Measurements from ENCODE around the gene PAK4.
"Not testable (repeated sequence)": the region's sequence is repeated elsewhere in the genome, so short reads cannot be mapped to it uniquely, and the experiment has no call there.

The PAK4 gene

DNA sequence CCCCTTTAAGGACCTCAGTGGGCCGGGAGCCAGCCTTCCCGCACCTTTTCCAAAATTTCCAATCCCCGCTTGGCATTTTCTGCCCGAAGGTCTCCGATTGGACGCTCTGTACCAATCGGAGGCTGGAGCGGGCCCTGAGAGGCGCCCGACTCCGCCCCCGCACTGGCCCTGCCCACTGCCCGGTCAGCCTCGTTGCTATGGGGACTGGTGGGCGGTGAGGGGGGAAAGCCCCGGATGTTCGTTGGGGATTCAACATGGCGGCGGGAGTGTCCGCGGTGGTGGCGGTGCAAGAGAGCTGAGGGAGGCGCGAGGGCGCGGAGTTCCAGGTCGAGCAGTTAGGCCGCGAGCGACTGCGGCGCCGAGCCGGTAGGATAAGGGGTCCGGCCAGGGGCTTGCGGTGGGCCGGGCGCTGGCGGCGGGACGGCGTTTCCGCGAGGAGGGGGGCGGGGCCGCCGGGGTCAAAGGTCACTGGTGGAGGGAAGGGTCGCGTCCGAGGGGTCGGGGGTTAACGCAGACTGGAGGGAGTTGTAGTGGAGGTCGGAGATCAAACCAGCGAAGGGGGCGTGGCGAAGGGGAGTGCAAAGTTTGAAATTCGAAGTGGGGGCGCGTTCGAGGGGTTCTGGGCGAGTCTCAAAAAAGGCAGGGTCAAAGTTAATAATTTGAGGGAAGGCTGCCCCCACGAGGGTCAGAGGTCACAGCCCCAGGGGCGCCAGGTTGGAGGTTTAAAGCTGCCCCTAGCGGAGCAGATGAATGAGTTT lies at the start of gene PAK4:
Gene PAK4 (plus strand): TSS at position 233 of the 758 bp plus-strand sequence. CDS start 43,768 bp downstream, outside the sequence.
- DNase-seq: peak; percentile 98

DNA sequence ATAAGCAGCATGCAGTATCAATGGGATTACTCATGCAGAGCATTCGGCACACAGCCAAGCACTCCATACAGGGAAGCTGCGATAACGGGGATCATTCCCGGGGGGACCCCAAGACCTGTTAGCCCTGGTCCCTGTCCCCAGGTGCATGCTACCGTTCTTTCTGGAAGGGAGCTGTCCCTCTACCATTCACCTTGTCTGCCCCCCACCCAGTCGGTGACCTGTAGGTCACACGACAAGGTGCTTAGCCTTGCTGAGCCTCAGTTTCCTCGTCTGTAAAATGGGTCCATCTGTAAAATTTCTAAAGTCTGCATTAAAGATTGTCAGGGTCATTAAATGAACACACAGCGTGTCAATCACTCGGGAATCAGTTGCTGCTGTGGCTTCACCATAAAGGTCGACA lies 48.3 kb upstream of the PAK4 start:
- DNase-seq: no peak

DNA sequence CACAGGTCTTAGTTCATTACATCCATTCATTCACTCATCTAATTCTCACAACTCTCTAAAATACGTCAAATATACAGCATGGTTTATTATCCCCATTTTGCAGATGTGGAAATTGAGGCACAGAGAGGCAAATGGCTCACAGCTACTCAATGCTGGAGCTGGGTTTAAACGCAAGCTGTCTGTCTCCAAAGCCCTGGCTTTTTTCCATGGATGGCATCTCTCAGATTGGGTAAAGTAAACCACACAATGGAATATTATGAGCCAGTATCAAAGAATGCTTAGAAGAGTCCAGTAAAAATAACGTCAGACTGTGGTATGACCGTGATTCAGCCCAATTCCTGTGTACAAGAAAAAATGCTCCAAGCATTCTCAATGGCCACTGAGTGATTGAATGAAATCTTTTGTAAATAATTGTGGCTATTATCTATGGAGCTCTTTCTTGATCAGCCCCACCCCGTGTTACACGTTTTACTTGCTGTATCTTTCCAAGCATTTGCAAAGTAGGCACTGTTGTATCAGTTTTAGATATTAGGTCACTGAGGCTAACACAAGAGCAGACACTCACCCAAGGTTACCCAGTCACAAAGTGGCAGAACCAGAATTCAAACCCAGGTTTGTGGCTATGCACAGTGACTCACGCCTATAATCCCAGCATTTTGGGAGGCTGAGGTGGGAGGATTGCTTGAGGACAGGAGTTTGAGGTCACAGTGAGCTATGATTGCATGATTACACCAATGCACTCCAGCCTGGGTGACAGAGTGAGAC lies 47.0 kb upstream of the PAK4 start:
- DNase-seq: no peak

DNA sequence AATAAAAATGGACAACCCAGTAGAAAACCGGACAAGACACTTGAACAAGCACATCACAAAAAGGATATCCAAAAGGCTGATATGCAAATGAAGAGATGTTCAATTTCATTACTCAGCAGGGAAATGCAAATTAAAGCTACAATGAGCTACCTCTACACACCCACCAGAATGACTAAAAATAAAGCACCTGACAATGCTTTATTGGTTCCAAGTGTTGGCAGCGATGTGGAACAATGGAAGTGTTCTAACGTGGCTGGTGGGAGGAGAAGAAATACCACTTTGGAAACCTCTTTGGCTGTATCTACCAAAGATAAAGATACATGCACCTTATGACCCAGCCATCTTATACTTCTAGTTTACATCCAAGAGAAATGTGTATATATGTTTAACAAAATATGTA lies 45.2 kb upstream of the PAK4 start:
- no peak for DNase-seq

DNA sequence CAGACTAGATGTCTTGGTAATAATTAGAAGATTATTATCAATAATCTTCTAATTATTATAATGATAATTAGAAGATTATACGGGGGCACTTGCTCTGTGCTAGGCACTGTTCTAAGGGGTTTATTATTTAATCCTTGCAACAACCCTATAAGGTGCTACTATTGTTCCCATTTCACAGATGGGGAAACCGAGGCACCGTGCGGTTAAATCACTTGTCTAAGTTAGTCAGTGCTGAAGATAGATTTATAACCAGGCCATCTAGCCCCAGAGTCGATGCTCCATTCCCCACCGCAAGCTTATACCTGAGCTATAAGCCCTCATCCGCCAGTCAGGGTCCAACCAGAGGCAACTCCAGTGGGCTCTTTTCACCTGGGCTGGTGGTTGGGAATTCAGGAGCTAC lies 43.4 kb upstream of the PAK4 start:
- no peak for DNase-seq

DNA sequence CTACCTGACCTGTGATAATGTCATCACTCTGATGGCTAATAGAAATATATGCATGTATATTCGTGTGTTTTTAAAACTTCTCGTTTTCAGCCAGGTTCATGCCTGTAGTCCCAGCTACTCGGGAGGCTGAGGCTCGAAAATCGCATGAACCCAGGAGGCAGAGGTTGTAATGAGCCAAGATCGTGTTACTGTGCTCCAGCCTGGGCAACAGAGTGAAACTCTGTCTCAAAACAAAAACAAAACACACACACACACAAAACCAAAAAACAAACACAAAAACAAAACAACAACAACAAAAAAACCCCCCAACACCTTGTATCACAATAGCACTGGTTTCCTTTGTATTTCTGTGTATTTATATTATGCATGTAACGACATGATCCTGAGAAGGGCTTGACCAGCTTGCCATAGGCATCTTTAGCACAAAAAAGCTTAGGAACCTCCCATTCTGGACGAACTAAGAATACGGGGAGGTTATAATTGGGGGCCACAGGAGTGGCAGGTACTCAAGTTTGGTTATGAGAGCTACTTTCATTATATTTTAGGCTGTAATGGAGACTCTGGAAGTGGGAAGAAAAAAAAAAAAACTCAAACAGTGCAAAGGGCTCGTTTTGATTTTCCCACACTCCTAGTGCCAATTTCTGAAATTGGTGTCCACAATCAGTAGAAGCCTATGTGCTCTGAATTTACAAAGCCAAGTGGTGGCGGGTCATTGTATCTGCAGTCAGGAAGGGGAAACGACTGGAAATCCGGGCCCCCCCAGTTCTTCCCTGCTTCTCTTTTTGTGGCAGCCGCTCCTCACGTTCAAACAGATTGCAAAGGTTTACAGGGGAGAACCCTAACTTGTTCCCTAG lies 42.6 kb upstream of the PAK4 start:
- no peak for DNase-seq

DNA sequence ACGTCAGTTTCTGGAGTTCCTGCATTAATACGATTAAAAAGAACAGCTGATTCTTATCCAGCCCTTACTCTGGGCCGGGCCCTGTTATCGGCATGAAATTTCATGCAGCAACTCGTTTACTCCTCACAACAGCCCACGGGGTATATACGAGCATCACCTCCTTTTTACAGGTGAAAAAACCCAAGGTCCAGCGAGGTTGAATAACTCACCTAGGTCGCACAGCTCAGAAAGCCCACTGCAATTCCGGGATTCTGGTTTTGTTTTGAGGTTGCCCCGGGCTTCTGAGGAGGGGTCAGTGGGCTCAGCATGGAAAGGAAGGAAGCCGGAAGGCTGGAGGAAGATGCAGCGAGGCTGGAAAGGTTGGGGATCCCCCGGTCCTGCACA lies 42.0 kb upstream of the PAK4 start:
- DNase-seq: no peak

DNA sequence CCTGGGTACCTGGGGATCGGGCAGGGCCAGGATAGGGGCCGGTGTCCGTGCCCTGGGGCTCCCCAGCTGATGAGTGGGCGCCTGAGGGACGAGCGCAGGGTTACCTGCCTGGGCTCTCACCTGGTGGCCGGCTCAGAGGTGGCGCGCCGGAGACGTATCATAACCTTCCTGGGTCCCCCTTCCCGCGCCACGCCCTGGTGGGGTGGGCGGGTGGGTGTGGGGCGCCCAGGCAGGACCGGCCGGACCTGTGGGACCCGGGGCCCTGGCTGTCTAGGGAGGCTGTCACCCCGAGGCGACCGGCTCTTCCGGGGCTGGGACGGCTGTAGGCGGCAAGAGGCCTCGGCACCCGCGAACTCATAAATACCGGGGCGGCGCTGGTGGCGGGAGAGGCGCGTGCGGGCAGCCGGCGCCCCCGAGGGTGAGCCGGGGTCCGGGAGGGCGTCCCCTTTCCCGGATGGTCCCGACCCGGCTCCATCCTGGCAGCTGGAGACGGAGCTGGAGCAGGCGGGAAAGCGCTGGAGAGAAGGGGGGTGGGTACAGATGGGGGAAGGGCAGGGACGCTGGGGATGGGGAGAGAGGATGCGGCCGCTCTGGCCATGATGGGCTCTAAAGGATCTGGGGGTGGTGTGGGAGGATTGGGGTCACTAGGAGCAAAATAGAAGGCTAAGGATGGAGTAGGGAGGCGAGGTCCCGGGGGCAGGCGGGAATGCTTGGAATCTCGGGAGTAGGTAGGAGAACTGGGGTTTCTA lies 41.4 kb upstream of the PAK4 start, which contains the start of gene ACP7:
Gene ACP7 (plus strand): TSS at position 386 of the 749 bp plus-strand sequence. CDS start 902 bp downstream, outside the sequence.
- peak; percentile 46 for DNase-seq

DNA sequence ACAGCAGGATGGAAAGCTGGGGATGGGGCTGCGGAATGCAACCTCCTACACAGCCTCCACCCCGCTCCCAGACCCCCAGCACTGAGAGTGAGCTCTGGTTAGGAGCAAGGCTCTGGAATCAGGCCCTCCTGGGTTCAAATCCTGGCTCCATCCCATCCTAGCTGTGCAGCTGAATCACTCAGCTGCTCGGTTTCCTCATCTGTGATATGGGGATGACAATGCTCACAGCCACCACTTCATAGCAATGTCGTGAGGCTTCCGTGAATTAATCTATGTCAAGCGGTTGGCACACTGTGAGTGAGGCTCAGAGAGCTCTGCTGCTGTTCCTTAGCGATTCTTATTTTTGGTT lies 40.9 kb upstream of the PAK4 start:
- DNase-seq: no peak

DNA sequence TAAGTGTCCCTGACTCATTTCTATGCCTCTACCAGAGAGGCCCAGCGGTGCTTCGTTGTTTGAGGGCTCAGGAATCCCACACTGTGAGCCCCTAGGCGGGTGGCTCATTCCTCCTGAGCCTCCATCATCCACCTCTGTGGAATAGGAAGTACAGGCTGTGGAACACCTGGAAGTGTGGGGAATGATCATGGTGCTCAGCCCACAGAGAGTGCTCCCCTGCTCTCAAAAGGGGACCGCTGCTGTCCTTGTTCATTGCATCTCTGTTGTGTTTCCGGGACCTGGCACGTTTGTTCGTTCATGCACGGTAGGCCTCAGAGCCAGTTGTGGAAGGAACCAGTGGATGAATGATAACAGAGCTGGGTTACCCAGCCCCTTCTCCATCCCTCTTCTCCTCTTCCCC lies 40.2 kb upstream of the PAK4 start:
- DNase-seq: no peak

DNA sequence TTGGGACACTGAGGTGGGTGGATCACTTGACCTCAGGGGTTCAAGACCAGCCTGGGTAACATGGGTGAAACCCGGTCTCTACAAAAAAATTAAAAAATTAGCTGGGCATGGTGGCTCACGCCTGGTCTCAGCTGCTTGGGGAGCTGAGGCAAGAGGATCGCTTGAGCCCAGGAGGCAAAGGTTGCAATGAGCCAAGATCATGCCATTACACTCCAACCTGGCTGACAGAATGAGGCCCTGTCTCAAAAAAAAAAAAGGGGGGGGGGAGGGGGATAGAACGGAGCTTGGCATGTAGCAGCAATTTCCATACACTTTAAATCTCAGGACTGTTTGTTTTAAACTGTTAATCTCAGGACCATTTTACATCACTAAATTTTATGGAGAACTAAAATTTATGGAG lies 39.2 kb upstream of the PAK4 start:
- no peak for DNase-seq

DNA sequence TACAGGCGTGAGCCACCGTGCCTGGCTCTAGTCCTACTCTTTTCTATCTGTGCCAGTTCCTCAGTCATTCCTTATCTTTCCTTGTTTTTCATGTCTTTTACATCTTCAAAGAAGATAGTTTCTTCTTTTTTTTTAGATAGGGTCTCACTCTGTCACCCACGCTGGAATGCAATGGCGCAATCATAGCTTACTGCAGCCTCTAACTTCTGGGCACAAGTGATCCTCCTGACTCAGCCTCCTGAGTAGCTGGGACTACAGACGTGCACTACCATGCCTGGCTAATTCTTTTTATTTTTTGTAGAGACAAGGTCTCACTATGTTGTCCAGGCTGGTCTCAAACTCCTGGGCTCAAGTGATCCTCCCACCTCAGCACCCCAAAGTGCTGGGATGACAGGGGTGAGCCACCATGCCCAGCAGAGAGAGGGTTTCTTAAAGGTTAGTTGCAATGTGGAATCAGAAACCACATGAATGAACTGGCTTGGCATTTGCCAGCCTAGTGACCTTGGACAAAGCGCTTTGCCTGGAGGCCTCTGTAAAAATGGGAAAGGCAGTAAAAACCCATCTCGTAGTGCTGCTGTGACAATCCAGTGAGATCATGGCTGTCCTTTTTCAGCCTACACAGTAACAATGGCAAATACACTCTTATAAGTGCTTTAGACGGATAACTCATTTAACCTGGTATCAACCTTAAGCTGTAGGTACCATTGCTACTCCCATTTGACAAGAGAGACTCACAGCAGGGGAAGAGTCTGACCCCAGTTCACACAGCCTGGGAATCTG lies 37.5 kb upstream of the PAK4 start:
- no peak for DNase-seq

DNA sequence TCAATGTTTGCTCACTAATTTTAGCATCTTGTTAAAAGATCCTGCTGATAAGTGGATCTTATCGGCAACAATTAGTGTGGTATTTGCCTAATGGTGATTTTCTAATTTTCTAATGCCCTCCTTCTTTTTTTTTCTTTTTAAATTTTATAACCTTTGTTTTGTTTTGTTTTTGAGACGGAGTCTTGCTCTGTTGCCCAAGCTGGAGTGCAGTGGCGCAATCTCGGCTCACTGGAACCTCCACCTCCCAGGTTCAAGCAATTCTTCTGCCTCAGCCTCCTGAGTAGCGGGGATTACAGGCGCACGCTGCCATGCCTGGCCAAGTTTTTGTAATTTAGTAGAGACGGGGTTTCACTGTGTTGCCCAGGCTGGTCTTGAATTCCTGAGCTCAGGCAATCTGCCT lies 35.6 kb upstream of the PAK4 start:
- not testable (repeated sequence) for DNase-seq

DNA sequence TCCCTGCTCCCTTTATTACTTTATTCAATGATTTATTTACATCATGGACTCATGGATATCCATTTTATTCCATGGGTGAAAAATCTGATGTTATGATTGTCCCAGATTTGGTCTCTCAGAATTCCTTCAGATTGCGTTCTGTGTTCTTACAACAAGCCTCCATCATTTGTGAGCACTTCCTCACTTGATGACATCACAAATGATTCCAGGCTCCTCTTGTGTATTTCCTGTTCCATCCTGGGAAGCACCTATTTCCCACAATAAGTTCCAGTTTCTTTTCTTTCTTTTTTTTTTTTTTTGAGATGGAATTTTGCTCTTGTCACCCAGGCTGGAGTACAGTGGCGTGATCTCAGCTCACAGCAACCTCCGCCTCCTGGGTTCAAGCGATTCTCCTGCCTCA lies 34.7 kb upstream of the PAK4 start:
- no peak for DNase-seq

DNA sequence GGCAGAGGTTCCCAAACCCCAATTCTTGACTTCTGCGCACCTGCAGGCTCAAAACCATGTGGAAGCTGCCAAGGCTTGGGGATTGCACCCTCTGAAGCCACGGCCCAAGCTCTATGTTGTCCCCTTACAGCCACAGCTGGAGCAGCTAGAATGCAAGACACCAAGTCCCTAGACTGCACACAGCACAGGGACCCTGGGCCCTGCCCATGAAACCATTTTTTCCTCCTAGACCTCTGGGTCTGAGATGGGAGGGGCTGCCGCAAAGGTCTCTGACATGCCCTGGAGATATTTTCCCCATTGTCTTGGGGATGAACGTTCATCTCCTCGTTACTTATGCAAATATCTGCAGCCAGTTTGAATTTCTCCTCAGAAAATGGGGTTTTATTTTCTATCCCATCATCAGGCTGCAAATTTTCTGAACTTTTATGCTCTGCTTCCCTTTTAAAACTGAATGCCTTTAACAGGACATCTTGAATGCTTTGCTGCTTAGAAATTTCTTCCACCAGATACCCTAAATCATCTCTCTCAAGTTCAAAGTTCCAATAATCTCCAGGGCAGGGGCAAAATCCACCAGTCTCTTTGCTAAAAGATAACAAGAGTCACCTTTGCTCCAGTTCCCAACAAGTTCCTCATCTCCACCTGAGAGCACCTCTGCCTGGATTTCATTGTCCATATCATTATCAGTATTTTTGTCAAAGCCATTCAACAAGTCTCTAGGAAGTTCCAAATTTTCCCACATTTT lies 29.6 kb upstream of the PAK4 start:
- DNase-seq: not testable (repeated sequence)

DNA sequence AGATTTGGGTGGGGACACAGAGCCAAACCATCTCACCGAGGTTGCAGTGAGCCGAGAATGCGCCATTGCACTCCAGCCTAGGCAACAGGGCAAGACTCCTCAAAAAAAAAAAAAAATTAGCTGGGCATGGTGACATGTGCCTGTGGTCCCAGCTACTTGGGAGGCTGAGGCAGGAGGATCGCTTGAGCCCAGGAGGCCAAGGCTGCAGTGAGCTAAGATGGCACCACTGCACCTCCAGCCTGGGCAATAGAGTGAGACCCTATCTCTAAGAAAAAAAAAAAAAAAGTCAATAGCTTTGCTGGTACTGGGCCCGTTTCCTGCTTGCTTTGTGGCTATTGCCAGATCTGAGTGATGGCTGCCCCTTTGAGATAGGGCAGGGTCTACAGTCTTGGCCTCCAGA lies 28.3 kb upstream of the PAK4 start:
- no peak for DNase-seq

DNA sequence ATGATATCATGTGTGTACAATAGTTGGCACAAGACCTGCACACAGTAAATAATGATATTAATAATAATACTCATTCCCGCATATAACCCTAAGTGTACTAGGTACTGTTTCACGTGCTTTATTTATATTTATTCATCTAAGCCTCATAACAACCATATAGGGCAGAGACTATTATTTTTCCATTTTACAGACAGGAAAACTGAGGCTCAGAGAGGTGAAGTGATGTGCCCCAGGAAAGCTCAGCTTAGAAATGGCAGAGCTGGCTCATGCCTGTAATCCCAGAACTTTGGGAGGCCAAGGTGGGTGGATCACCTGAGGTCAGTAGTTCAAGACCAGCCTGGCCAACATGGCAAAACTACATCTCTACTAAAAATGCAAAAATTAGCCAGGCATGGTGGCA lies 27.9 kb upstream of the PAK4 start:
- DNase-seq: no peak

DNA sequence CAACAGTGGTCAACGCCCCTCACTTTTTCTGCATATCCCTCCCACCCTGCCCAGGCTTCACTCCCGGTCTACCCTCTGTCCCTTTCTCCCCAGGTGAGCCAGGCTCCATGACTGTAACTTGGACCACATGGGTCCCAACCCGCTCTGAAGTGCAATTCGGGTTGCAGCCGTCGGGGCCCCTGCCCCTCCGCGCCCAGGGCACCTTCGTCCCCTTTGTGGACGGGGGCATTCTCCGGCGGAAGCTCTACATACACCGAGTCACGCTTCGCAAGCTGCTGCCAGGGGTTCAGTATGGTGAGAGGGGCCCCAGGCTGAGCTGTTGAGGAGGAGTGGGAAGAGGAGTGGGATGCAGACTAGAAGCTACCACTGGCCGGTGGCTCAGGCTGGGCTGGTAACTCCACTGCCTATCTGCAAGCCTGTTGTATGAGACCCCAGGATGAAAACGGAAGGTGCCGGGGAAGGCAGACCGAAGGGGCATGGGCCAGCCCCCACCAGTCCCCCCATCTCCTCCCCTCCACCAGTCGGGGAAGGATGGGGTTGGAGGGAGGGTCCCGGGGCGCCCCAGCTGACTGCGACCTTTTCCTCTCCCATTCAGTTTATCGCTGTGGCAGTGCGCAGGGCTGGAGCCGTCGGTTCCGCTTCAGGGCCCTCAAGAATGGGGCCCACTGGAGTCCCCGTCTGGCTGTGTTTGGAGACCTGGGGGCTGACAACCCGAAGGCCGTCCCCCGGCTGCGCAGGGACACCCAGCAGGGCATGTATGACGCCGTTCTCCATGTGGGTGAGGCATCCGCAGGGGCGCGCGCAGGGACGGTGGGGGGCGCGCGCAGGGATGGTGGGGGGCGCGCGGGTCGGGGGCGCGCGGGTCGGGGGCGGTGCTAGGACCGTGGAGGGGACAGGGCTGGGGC lies 27.0 kb upstream of the PAK4 start:
- no peak for DNase-seq

DNA sequence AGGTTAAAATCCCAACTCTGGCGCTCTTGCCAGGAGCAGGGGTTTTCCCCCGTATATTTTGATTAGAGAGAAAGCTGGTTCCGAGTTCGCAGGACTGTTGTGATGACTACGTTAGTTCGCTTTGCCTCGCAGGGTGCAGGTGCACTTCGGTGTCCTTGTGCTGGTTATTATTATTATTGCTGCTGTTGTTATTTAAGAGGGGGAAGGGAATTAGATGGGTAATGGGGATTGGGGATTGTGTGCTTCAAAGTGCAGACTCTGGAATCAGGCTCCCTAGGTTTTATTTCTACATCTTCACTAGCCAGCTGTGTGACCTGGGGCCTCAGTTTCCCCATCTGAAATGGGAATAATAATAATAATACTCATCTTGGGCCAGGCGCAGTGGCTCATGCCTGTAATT lies 26.2 kb upstream of the PAK4 start:
- DNase-seq: no peak

Data from CD4-positive, alpha-beta T cell treated with Interleukin-6 for 4 hours (primary cell).